CD4-positive, alpha-beta T cell treated with Interleukin-17A for 1 hour (primary cell): ENCODE results near the gene ZBTB42.
A peak's percentile ranks its signal among the peaks of the same experiment; 100 is the strongest.

ENCODE experiments used
- DNase-seq: peaks from one replicate; pipeline ENCODE4 v3.0.0-alpha.2; 2020

ZBTB42 gene

GRCh38 chr14:104770072-104770579 lies 30.8 kb upstream of the ZBTB42 start:
- DNase-seq: no peak

GRCh38 chr14:104770851-104771272 lies 30.0 kb upstream of the ZBTB42 start:
- DNase-seq: peak; percentile 24

GRCh38 chr14:104771374-104771773 lies 29.5 kb upstream of the ZBTB42 start:
- no peak for DNase-seq

GRCh38 chr14:104771918-104772706 lies 28.8 kb upstream of the ZBTB42 start:
- no peak for DNase-seq

GRCh38 chr14:104772707-104773504 lies 28.0 kb upstream of the ZBTB42 start:
- no peak for DNase-seq

- no peak for DNase-seq
Measured at GRCh38 chr14:104773505-104774452, 27.1 kb upstream of the ZBTB42 start.

GRCh38 chr14:104774453-104775072 lies 26.3 kb upstream of the ZBTB42 start:
- DNase-seq: no peak

- DNase-seq: no peak
Measured at GRCh38 chr14:104775073-104775489, 25.8 kb upstream of the ZBTB42 start.

GRCh38 chr14:104776481-104776880 lies 24.4 kb upstream of the ZBTB42 start:
- no peak for DNase-seq

GRCh38 chr14:104776961-104777807 lies 23.7 kb upstream of the ZBTB42 start:
- no peak for DNase-seq

GRCh38 chr14:104777808-104778249 lies 23.1 kb upstream of the ZBTB42 start:
- no peak for DNase-seq

- no peak for DNase-seq
Measured at GRCh38 chr14:104778694-104779331, 22.1 kb upstream of the ZBTB42 start.

- DNase-seq: no peak
Measured at GRCh38 chr14:104779776-104780512, 21.0 kb upstream of the ZBTB42 start.

GRCh38 chr14:104780513-104781030 lies 20.3 kb upstream of the ZBTB42 start:
- no peak for DNase-seq

- DNase-seq: no peak
Measured at GRCh38 chr14:104781271-104782077, 19.4 kb upstream of the ZBTB42 start.

GRCh38 chr14:104782086-104782807 lies 18.7 kb upstream of the ZBTB42 start:
- no peak for DNase-seq

- DNase-seq: no peak
Measured at GRCh38 chr14:104782808-104783139, 18.1 kb upstream of the ZBTB42 start.
